Aorta (tissue), 4 donors: ENCODE data around the gene IQGAP2. TPM values are rescaled to one million over a fixed set of nuclear protein-coding genes. Genes with fewer than 3 reads are reported as not detected.

Source experiments
- polyA plus RNA-seq, 2 donors: library from polyadenylated mRNA; stranded (reverse); fragments of 200-250 nt; gene quantifications; one replicate each; pipeline ENCODE4 v1.2.3, GENCODE V29; 2013
- total RNA-seq, 2 donors: library from RNA; stranded (reverse); fragmentation: NEBNext Ultra II Directional; extraction: Animal tissue kit (Norgen Biotek cat#: 25700); gene quantifications; one replicate each; pipeline ENCODE4 v1.2.1, GENCODE V29; 2021
- donor health status: healthy with polysubstance abuse.
- donor health status: Bipolar disorder and iron deficiency.
- donor health status: DM: no; HTN: no; CAD: no.
- donor health status: DM: yes; HTN: yes; CAD: no.

Gene IQGAP2
- total and polyA plus RNA-seq, 4 donors, result 2.6 to 40.2 (median 20.4) TPM

Other genes starting within 250 kb of the IQGAP2 start
- under 1 TPM; 0.32 to 0.51 TPM for gene F2RL2, start 220.1 kb downstream of the IQGAP2 start, total RNA-seq
- gene F2RL2, start 220.1 kb downstream of the IQGAP2 start, polyA plus RNA-seq, result 1 to 10 TPM in 1 of 2 donors, under 1 TPM in 1; 0.50 to 4.4 TPM